Adrenal gland (tissue), 5 donors: Measurements from ENCODE around the gene MTARC1.

Experiments used
- POLR2A ChIP-seq, 2 donors: fragments of 450-650 bp; IDR thresholded peaks; one replicate each; pipeline ENCODE4 v1.6.1; 2017; ENCODE audit warnings: antibody characterized with exemption in 2 of 2, mild to moderate bottlenecking in 2 of 2, moderate library complexity in 1 of 2
- TF ChIP-seq, protein P1 (sequence below), 6 experiments: fragments of 450-650 bp in 4 of 6; fragments of 200-600 bp in 2 of 6; sonication (generic) in 1 of 6; IDR thresholded peaks; 1 replicate in 5 of 6; 2 replicates in 1 of 6; pipeline versions ENCODE4 v1.5.1 to v1.8.0; 2016 to 2021; ENCODE audit warnings: antibody characterized with exemption in 6 of 6, mild to moderate bottlenecking in 2 of 6, moderate library complexity in 1 of 6
- donor health status: DM: no; HTN: no; CAD: no.

DNA sequence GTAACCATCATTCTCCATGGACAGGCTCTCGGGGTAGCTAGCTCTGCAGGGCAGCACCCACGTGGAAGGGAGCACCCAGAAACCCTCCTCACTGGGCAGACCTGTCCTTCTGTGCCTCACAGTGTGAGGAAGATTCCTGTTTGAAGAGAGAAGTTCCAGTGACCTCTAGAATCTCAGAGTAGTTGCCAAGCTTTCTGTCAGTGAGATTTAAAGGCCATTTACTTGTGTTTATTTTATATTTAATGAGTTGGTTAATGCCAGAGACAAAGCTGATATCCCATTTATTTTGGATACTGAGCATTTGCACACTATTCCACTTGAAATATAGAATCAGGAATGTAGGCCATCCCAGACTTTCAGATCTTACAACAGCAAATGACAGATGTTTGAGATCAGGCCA lies 28.7 kb downstream of the MTARC1 start:
- TF ChIP-seq, protein P1, sequence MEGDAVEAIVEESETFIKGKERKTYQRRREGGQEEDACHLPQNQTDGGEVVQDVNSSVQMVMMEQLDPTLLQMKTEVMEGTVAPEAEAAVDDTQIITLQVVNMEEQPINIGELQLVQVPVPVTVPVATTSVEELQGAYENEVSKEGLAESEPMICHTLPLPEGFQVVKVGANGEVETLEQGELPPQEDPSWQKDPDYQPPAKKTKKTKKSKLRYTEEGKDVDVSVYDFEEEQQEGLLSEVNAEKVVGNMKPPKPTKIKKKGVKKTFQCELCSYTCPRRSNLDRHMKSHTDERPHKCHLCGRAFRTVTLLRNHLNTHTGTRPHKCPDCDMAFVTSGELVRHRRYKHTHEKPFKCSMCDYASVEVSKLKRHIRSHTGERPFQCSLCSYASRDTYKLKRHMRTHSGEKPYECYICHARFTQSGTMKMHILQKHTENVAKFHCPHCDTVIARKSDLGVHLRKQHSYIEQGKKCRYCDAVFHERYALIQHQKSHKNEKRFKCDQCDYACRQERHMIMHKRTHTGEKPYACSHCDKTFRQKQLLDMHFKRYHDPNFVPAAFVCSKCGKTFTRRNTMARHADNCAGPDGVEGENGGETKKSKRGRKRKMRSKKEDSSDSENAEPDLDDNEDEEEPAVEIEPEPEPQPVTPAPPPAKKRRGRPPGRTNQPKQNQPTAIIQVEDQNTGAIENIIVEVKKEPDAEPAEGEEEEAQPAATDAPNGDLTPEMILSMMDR (IDR thresholded peaks at IDR 0.05): no peak
- TF ChIP-seq POLR2A (IDR thresholded peaks at IDR 0.05): no peak
